SK-N-DZ (cell line): ENCODE measurements around the gene SPATA7.

Experiments
- DNase-seq: peaks from one replicate; pipeline ENCODE4 v3.0.0-alpha.2; 2015; ENCODE audit warnings: low spot score

The SPATA7 gene

DNA sequence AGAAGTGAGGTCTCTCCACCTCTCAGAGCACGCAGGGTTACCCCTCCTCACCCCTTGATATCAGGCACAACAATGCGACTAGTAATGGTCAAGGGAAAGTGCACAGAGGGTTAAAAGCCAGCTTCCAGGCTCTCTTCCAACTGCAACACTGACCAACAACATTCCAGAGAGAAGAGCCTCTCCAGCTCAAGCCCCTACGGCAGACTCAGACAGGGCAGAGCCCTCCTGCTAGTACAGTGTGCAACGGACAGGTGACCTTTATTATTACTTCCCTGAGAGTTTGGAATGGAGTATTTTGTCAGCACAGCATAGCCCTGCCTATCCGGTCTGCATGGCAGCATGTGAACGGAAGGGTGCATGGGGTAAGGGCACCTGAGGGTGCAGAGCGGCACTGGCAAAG lies 96.3 kb downstream of the SPATA7 start:
- DNase-seq, result no peak

GRCh38 chr14:88482524-88482923 lies 97.1 kb downstream of the SPATA7 start:
- DNase-seq, result no peak
